Activated gamma-delta T cell treated with anti-CD3 and anti-CD28 coated beads, Interleukin-2, amount 50 U/mL, for 16 hours (primary cell): Measurements from ENCODE around the gene TTC28.
"Not testable (repeated sequence)": the region's sequence is repeated elsewhere in the genome, so short reads cannot be mapped to it uniquely, and the experiment has no call there.

ENCODE experiments used
- DNase-seq: peaks from one replicate; pipeline ENCODE4 v3.0.0-alpha.2; 2020; ENCODE audit warnings: low read depth

TTC28 gene

GRCh38 chr22:28180804-28181731 lies 498.6 kb downstream of the TTC28 start:
- DNase-seq = no peak

DNA sequence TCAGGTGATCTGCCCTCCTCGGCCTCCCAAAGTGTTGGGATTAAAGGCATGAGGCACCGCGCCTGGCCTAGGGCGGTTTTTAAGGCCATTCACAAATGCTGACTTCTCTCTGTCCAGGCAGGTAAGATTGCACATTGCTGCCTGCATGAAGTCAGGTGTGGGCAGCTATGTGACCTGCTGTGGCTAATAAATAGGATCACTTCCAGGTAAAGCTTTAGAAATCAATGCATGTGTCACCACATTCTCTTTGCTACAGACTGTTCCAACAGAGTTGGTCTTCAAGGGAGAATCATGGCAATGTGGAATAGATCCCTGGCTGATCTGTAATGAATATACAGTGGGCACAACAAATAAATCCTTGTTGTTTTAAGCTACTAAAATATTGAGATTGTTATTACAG lies 500.2 kb downstream of the TTC28 start:
- DNase-seq = no peak

- DNase-seq = no peak
Observed at GRCh38 chr22:28175730-28176492, 503.7 kb downstream of the TTC28 start.

GRCh38 chr22:28174509-28174908 lies 505.1 kb downstream of the TTC28 start:
- no peak for DNase-seq

- DNase-seq = no peak
Observed at GRCh38 chr22:28172892-28173670, 506.6 kb downstream of the TTC28 start.

- DNase-seq = no peak
Observed at GRCh38 chr22:28171712-28172111, 507.9 kb downstream of the TTC28 start.

DNA sequence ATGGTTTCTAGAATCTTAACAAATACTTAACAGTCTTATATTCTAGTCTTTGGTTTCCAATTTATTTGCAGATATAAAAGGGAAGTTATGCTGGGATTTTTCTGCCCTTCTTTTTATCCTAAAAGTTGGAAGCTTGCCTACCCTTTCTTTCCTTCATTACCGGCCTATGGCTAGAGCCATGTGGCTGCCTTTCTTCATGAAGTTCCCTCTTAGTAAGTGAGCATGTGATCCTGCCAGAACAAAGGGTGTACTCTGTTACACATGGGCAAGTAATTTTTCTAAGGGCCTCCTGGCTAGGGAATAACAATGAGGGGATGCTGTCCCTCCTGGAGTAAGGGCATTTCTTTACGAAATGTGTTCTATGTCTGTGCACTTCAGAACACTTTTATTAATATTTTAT lies 508.5 kb downstream of the TTC28 start:
- no peak for DNase-seq

DNA sequence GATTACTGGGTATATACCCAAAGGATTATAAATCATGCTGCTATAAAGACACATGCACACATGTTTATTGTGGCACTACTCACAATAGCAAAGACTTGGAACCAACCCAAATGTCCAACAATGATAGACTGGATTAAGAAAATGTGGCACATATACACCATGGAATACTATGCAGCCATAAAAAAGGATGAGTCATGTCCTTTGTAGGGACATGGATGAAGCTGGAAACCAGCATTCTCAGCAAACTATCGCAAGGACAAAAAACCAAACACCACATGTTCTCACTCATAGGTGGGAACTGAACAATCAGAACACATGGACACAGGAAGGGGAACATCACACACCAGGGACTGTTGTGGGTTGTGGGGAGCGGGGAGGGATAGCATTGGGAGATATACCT lies 510.3 kb downstream of the TTC28 start:
- DNase-seq = not testable (repeated sequence)

- no peak for DNase-seq
Observed at GRCh38 chr22:28155808-28156207, 523.8 kb downstream of the TTC28 start.

- DNase-seq = no peak
Observed at GRCh38 chr22:28154861-28155260, 524.8 kb downstream of the TTC28 start.

DNA sequence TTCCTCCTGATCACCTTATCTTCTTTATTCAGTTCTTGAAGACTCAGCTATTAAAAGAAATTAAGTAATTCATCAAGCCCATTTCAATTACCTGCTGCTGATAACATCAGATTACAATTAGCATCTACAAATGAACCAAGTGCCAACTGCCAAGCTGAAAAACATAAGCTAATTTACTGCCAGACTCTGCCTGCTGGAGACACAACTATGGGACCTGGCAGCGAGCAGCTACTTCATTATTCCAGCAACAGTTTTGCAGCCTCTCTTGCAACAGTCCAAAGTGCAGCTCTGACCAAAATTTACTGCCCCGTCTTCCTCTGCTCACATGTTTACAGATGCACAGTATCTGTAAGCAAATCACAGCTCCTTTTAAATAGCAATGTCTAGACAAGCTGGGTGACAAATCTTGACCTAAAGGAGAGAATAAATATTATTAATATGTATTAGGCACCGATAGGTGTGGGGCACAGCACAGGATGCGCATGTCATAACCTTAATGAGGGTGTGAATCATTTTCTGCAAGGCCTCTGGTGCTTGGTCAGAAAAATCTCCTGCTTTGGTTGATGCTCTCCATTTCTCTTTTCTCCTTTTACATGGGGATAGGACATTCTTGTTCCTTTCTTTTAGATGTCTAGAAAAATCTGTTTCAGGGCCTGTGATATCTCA lies 528.4 kb downstream of the TTC28 start:
- no peak for DNase-seq

DNA sequence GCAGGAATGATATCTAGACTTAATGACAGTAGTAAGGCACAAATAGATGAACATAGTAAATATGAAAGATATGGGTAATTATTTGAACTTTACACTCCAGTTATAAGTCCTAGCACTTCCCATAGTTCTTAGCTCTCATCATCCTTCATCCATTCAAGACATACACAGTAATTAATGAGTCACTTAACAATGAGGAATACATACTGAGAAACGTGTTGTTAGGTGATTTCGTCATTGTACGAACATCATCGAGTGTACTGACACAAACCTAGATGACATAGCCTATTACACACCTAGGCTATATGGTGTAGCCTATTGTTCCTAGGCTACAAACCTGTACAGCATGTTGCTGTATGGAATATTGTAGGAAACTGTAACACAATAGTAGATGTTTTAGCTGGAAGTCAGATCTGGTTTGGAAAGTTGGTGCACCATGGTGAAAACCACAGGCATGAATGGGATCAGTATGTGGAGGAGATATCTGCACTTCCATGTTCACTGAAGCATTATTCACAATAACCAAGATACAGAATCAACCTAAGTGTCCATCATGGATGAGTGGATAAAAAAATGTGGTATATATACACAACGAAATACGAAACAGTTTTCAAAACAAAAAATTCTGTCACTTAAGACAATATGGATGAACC lies 530.7 kb downstream of the TTC28 start:
- no peak for DNase-seq

DNA sequence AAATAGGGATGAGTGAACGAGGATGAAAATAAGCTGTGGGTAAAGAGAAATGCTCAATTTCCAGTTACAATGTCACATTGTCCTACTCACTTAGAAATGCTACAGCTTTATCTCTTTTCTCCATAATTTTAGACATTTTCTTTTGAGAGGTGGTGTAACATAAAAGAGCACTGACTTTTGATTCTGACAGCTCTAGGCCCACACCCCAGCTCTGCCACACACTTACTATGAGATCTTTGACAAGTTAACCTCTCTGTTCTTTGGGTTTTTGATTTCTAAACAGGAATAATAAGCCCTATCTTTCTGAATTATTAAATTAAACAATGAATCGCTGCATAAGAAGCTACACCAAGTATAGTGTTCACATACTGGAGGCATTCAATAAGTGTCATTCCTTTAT lies 532.2 kb downstream of the TTC28 start:
- no peak for DNase-seq

DNA sequence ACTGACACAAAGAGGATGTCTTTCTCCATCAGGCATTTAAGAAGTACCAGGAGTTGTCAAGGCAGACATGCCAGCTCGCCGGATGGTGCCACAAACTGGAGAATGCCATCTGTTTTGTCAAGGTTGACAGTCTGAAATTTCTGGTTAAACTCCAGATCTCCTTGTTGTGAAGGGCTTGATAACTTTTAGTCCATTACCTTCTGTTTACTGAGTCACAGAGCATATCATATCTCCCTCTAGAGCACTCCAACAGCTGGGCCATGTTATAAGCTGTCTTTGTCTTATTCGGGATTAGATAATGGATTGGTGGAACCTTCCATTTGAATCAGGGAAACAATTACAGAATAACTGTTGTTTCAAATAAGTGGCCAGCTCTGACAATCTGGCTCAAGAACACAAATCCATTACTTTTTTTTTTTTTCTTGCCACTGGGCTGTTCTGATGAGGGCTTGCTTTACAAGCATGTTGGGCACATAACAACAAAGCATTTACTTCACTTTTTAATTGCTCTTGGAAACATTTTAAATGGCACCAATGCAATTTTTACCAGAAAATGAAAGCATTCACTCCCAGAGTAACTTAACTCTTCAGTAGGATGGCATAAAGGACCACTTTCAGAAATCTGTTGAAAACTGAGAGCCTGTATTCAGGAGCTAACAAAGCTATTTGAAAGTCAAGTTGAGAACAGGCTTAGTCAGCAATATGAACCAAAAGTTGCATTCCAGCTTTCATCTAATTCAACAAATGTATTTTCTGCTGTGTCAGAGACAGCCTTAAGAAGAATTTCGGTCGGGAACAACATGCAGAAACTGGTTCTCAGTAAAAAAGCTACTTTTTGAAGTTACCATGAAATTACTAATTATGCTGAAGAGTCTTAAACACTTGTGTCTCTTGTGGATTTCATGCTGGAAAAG lies 533.0 kb downstream of the TTC28 start:
- DNase-seq = no peak

- DNase-seq = no peak
Observed at GRCh38 chr22:28143961-28144745, 535.5 kb downstream of the TTC28 start.

DNA sequence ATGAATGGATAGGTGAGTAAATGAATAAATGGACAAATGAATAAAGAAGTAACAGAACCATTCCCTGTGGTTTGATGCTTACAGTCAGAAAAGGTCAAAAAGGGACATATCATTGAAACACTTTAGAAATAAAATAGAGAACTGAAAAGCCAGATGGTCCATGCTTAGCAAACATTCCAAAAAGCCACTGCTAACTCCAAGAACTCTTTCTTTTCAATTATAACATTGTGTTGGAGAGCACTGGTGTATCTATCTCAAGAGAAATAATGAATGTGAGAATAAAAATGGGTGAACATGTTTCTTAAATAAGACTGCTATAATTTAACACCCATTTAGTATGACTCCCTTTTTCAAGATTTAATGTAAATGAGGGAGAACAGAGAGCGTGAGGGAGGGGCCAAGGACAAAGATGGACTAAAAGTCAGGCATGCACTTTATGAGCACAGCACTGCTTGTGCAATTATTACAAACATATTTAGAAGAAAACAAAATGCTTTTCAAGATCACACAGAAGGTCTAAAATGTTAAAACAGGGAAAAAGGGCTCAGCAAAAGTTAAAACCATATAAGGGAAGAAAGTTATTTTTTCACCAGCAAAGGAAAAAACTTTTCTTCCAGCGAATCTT lies 536.3 kb downstream of the TTC28 start:
- no peak for DNase-seq

DNA sequence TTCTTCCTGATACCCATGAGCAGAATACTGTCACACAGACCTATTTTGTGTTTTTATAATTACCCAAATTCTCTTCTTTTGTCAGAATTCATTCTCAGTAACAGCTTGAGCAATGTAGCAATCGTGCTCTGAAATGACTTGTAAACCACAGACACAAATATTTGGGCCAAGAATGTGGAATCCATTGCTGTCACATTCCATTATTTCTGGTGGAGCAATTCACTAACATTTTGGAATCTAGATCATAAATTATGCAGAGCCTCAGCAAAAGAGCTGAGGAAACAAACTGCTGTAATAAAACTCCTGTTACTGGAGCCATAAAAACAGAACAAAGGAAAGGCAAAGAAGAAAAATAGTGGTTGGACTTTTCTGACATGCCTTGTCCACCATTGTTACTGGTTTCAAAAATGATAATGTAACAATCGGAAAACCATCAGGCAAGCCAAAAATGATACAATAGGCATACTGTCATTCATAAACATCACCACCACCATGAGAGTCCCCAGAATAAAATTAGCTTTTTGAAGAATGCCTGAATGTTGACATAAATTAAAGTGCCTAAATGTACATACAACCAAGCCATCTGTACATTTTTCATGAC lies 537.2 kb downstream of the TTC28 start:
- DNase-seq = no peak

- DNase-seq = no peak
Observed at GRCh38 chr22:28141614-28142013, 538.0 kb downstream of the TTC28 start.

DNA sequence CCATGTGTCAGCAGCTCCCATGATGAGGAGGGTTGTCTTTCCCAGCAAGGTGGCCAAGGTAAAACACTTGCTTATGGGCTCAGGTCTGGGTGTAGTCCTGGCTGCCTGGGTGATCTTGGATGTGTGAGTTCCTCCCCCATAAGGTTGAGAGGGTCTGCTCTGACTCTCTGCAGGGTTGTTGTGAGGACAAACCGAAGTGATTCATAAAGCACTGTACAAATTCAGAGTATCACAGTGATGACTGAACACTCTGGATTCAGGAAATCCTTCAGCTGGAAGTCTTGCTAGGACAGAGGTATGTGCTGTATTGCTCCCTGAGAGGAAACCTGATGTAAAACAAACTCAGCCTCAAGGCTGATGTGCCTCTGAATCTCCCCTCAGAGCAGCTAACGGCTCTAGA lies 539.7 kb downstream of the TTC28 start:
- no peak for DNase-seq
